CD4-positive, CD25-positive, alpha-beta regulatory T cell (primary cell): ENCODE measurements around the gene PPP1R14D. TPM values are rescaled to one million over a fixed set of nuclear protein-coding genes. Genes with fewer than 3 reads are reported as not detected.

Source experiments
- ATAC-seq, 2 donors: fragments of 150-1000 bp; cut with Tn5 transposase; one replicate each; pipeline ENCODE4 v1.10.0; 2021; ENCODE audit warnings: low read depth in 2 of 2, moderate number of reproducible peaks in 2 of 2, moderate library complexity in 1 of 2
- DNase-seq, 3 donors: peaks; one replicate each; pipeline versions ENCODE4 v3.0.0 to v3.0.0-alpha.2; 2012 to 2022; ENCODE audit warnings: mixed read lengths in 1 of 3
- H3K27ac ChIP-seq: one replicate; pipeline ENCODE4 v1.7.0; 2013; ENCODE audit warnings: mild to moderate bottlenecking, low read length; ENCODE audit not compliant: insufficient read depth, poor library complexity, severe bottlenecking
- H3K27me3 ChIP-seq: one replicate; pipeline ENCODE4 v1.7.0; 2013; ENCODE audit warnings: low read length; ENCODE audit not compliant: control insufficient read depth, insufficient read depth
- H3K36me3 ChIP-seq: one replicate; pipeline ENCODE4 v1.7.0; 2013; ENCODE audit warnings: mild to moderate bottlenecking, low read length, moderate library complexity; ENCODE audit not compliant: control insufficient read depth, insufficient read depth
- H3K4me1 ChIP-seq: 2 replicates; pipeline ENCODE4 v1.7.0; 2013; ENCODE audit warnings: mild to moderate bottlenecking, low read length; ENCODE audit not compliant: insufficient read depth, control insufficient read depth, poor library complexity, severe bottlenecking
- H3K4me3 ChIP-seq: one replicate; pipeline ENCODE4 v1.7.0; 2013; ENCODE audit warnings: low read depth, mild to moderate bottlenecking, low read length, moderate library complexity
- H3K9me3 ChIP-seq, 2 experiments: 1 replicate in 1 of 2; 2 replicates in 1 of 2; pipeline ENCODE4 v1.7.0; 2013; ENCODE audit warnings: low read length in 2 of 2, mild to moderate bottlenecking in 1 of 2, moderate library complexity in 1 of 2; ENCODE audit not compliant: control insufficient read depth in 2 of 2
- H3K27ac Mint-ChIP-seq, 3 donors: one replicate each; pipeline ENCODE4 v1.8.0; 2020 to 2022; ENCODE audit warnings: mild to moderate bottlenecking in 3 of 3, mixed read lengths in 3 of 3, moderate library complexity in 2 of 3
- H3K27me3 Mint-ChIP-seq: one replicate; pipeline ENCODE4 v1.8.0; 2022; ENCODE audit warnings: mild to moderate bottlenecking, mixed read lengths
- H3K36me3 Mint-ChIP-seq: one replicate; pipeline ENCODE4 v1.8.0; 2020; ENCODE audit warnings: mixed read lengths
- H3K4me1 Mint-ChIP-seq, 4 donors: one replicate each; pipeline ENCODE4 v1.8.0; 2020 to 2022; ENCODE audit warnings: mixed read lengths in 4 of 4, mild to moderate bottlenecking in 1 of 4
- H3K4me3 Mint-ChIP-seq, 4 donors: one replicate each; pipeline ENCODE4 v1.8.0; 2020 to 2022; ENCODE audit warnings: mild to moderate bottlenecking in 4 of 4, mixed read lengths in 4 of 4, moderate library complexity in 3 of 4
- H3K9me3 Mint-ChIP-seq, 7 donors: one replicate each; pipeline ENCODE4 v1.8.0; 2020 to 2022; ENCODE audit warnings: mixed read lengths in 7 of 7, mild to moderate bottlenecking in 3 of 7, moderate library complexity in 2 of 7
- polyA plus RNA-seq, 4 donors: library from polyadenylated mRNA; unstranded; fragments of 300-500 nt; fragmentation: Illumina TruSeq; gene quantifications; one replicate each; pipeline ENCODE4 v1.2.3, GENCODE V29; 2021
- total RNA-seq: library from RNA; stranded (reverse); gene quantifications from one replicate; pipeline ENCODE4 v1.2.3, GENCODE V29; 2022

Gene PPP1R14D
- total and polyA plus RNA-seq, 5 donors from 2014 or later, result not detected

DNA sequence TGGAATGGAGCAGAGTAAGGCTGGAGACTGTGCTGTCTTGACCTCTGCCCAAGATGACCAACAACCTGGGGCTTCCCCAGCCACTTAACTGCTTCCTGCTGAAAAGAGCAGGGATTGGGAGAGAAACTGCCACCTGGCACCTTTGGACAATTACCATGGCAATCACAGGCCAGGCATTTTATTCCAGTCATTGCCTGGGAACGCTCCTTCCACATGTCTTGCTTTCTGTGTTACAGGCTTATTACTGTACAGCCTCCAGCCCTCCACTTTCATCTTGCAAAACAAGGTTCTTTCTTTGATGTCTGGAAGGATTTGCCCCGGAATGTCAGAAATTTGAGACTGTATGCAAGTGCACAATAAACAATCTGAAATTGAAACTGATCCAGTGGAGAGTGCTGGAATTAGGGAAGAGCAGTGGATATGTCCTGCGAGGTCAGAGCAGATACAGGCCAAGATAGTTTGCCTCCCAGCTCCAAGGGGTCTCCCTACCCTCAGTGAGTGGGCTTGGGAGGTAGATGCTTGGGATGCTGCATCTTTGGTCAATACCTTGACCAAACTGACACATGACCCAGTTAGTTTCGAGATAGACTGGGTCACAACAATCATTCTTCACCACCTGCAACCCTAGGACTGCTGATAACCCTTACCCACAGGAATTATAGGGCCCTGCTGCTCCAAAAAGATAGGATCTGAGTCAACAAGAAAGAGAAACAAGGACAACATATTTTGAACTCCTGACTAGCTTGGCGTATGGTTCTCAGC, 2.7 kb downstream of the PPP1R14D start:
- DNase-seq (no peak), ATAC-seq (no peak)
- Mint-ChIP-seq H3K4me3 (no peak overlapping the region), H3K9me3 (peaks cover 0 to 1% (median 0%) of the 10 kb centered on the region in 7 donors), H3K27ac (no peak overlapping the region), H3K4me1 (no peaks in the 10 kb centered on the region), H3K27me3 (peaks cover 26% of the 10 kb centered on the region), H3K36me3 (no peaks in the 10 kb centered on the region)
- Histone ChIP-seq H3K9me3 (no peaks in the 10 kb centered on the region), H3K36me3 (no peaks in the 10 kb centered on the region), H3K4me3 (no peak overlapping the region), H3K4me1 (no peaks in the 10 kb centered on the region), H3K27me3 (peaks cover 9% of the 10 kb centered on the region), H3K27ac (no peak overlapping the region)

DNA sequence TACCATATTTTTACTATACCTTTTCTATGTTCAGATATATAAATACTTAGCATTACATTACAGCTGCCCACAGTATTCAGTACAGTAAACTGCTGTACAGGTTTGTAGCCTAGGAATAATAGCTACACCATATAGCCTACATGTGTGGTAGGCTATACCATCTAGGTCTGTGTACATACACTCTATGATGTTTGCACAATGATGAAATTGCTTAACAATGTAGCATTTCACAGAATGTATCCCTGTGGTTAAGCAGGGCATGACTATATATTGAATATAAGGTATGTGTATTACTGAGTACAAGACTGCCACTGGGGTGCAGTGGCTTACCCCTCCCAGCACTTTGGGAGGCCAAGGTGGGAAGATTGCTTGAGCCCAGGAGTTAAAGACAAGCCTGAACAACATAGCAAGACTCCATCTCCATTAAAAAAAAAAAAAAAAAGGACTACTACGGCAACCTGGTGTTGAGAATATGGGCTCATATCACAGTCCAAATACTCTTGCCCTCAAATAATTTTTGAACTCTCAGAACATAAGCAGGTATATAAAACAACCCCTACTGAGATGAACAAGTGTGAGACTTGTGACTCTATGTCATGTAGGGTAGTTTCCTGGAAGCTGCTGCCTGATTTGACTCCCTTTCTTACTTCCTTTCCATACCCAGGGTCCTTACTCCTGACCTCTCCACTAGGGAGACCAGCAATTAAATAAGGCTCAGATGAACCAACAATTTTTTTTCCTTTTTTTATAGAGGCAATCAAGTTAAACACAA, 4.8 kb downstream of the PPP1R14D start:
- no peak overlapping the region for H3K4me3 ChIP-seq
- Mint-ChIP-seq H3K4me1 (no peaks in the 10 kb centered on the region), H3K4me3 (no peak overlapping the region), H3K9me3 (peaks cover 0 to 1% (median 0%) of the 10 kb centered on the region in 7 donors), H3K27me3 (peaks cover 26% of the 10 kb centered on the region), H3K36me3 (no peaks in the 10 kb centered on the region), H3K27ac (peak overlapping the region in 1 of 3 donors; percentile 35)
- H3K27me3 ChIP-seq, result peaks cover 9% of the 10 kb centered on the region
- H3K27ac ChIP-seq, result no peak overlapping the region
- no peak for ATAC-seq
- no peaks in the 10 kb centered on the region for H3K36me3 ChIP-seq
- DNase-seq, result no peak
- H3K4me1 ChIP-seq, result no peaks in the 10 kb centered on the region
- no peaks in the 10 kb centered on the region for H3K9me3 ChIP-seq

DNA sequence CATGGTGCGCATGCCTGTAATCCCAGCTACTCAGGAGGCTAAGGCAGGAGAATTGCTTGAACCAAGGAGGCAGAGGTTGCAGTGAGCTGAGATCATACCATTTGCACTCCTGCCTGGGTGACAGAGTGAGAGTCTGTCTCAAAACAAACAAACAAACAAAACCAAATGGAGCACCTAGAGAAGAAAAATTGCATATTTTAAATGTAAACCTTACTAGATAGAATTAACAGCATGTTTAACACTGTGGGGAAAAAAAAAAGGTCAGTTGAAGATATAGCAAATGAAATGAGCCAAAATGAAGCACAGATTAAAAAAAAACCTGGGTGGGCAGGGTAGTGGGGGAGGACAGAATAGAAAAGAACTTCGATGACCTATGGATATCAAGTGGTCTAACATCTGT, 7.3 kb downstream of the PPP1R14D start:
- Histone ChIP-seq H3K27me3 (peaks cover 7% of the 10 kb centered on the region), H3K36me3 (no peaks in the 10 kb centered on the region), H3K9me3 (no peaks in the 10 kb centered on the region), H3K4me1 (no peaks in the 10 kb centered on the region), H3K4me3 (no peak overlapping the region), H3K27ac (no peak overlapping the region)
- peaks cover 0 to 1% (median 0%) of the 10 kb centered on the region in 7 donors for H3K9me3 Mint-ChIP-seq
- H3K27ac Mint-ChIP-seq, result no peak overlapping the region
- peaks cover 32% of the 10 kb centered on the region for H3K27me3 Mint-ChIP-seq
- no peaks in the 10 kb centered on the region for H3K36me3 Mint-ChIP-seq
- H3K4me3 Mint-ChIP-seq, result no peak overlapping the region
- no peak for DNase-seq
- no peaks in the 10 kb centered on the region for H3K4me1 Mint-ChIP-seq
- ATAC-seq, result no peak

DNA sequence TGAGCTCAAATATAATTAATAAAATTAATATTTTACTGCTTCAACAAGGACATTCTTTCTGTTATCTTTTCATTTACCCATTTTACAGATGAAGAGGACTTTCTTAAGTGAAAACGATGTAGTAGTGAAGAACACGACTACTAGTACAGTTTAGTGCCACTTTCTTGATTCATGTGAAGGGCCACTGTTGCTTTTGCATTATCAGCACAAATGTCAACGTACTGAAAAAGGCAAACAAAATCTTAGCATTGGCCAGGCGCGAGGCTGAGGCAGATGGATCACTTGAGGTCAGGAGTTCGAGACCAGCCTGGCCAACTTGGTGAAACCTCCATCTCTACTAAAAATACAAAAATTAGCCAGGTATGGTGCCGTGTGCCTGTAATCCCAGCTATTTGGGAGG, 9.5 kb downstream of the PPP1R14D start:
- Mint-ChIP-seq H3K36me3 (peaks cover 13% of the 10 kb centered on the region), H3K27me3 (peaks cover 16% of the 10 kb centered on the region), H3K4me1 (no peaks in the 10 kb centered on the region), H3K4me3 (no peak overlapping the region), H3K27ac (no peak overlapping the region), H3K9me3 (peaks cover 0 to 1% (median 0%) of the 10 kb centered on the region in 7 donors)
- ATAC-seq, result no peak
- Histone ChIP-seq H3K4me1 (no peaks in the 10 kb centered on the region), H3K9me3 (no peaks in the 10 kb centered on the region), H3K27me3 (peaks cover 6% of the 10 kb centered on the region), H3K4me3 (no peak overlapping the region), H3K27ac (no peak overlapping the region), H3K36me3 (peaks cover 8% of the 10 kb centered on the region)
- DNase-seq, result no peak

DNA sequence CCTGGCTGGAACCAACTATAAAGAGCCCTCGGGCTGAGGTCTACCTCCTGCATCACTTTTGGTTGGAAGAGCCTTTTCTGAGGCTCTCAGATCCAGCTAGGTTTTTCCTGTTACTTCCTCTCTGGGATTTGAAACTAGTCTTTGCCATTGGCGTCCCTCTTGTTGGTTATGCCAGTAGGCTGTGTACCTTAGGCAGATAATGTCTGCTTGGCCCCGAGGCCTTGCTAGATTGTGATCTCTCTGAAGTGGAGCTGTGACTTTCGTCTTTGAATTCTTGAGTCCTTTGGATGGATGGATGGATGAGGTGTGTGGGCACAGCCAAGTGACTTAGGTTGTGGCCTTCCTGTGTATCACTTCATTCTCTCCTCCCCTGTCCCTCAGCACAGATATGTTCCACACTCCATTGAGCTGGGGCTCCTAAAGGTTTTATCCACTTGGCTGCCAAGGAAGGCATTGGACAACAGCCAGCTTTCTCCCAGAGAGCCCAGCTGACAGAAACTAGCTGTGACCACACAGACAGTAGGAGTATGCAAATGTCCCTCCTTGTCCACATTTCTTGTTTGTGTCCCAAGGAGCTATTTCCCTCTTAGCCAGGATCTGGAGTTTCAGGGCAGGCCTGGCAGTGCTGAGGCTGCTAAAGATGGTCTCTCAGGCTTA, 13.3 kb downstream of the PPP1R14D start:
- no peak overlapping the region for H3K4me3 ChIP-seq
- no peaks in the 10 kb centered on the region for H3K27me3 ChIP-seq
- peaks cover 6% of the 10 kb centered on the region for H3K27me3 Mint-ChIP-seq
- peak overlapping the region in 1 of 3 donors; percentile 15 for H3K27ac Mint-ChIP-seq
- peaks cover 0 to 2% (median 0%) of the 10 kb centered on the region in 4 donors for H3K4me1 Mint-ChIP-seq
- H3K36me3 Mint-ChIP-seq, result peaks cover 34% of the 10 kb centered on the region
- no peak overlapping the region for H3K27ac ChIP-seq
- no peaks in the 10 kb centered on the region for H3K4me1 ChIP-seq
- H3K36me3 ChIP-seq, result peaks cover 18% of the 10 kb centered on the region
- no peak overlapping the region for H3K4me3 Mint-ChIP-seq
- H3K9me3 ChIP-seq, result no peaks in the 10 kb centered on the region
- DNase-seq, result no peak
- no peaks in the 10 kb centered on the region for H3K9me3 Mint-ChIP-seq
- ATAC-seq, result no peak

DNA sequence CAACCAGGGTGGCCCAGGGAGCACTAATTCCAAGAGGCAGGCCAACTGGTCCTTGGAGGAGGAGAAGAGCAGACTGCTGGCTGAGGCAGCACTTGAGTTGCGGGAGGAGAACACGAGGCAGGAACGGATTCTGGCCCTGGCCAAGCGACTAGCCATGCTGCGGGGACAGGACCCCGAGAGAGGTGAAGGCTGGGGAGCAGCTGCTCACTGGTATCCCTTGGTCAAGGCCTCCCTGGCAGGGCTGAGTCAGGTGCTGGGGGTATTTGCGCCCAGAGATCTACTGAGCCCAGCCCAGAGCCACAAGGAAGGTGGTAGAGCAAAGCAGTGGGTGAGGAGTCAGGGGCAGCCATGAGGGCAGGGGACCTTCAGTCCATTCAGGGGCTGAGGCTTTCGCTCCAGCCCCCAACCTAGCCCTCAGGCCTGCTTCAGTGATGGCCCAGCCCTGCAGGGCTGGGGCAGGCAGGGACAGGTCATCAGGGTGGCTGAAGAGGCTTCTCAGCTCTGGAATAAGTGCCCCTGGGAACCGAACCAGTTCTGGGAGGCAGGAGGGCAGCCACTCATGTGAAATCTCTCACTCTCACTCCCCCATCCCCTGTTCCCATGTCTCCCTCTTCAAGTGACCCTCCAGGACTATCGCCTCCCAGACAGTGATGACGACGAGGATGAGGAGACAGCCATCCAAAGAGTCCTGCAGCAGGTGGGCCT, 15.6 kb downstream of the PPP1R14D start:
- H3K27me3 ChIP-seq, result no peaks in the 10 kb centered on the region
- Mint-ChIP-seq H3K9me3 (no peaks in the 10 kb centered on the region), H3K36me3 (peaks cover 34% of the 10 kb centered on the region), H3K27ac (peak overlapping the region in 1 of 3 donors; percentile 63), H3K27me3 (no peaks in the 10 kb centered on the region), H3K4me3 (no peak overlapping the region), H3K4me1 (peaks cover 0 to 13% (median 10%) of the 10 kb centered on the region in 4 donors)
- no peak for ATAC-seq
- no peak overlapping the region for H3K27ac ChIP-seq
- no peak for DNase-seq
- peaks cover 5% of the 10 kb centered on the region for H3K4me1 ChIP-seq
- H3K4me3 ChIP-seq, result no peak overlapping the region
- peaks cover 22% of the 10 kb centered on the region for H3K36me3 ChIP-seq
- H3K9me3 ChIP-seq, result no peaks in the 10 kb centered on the region

DNA sequence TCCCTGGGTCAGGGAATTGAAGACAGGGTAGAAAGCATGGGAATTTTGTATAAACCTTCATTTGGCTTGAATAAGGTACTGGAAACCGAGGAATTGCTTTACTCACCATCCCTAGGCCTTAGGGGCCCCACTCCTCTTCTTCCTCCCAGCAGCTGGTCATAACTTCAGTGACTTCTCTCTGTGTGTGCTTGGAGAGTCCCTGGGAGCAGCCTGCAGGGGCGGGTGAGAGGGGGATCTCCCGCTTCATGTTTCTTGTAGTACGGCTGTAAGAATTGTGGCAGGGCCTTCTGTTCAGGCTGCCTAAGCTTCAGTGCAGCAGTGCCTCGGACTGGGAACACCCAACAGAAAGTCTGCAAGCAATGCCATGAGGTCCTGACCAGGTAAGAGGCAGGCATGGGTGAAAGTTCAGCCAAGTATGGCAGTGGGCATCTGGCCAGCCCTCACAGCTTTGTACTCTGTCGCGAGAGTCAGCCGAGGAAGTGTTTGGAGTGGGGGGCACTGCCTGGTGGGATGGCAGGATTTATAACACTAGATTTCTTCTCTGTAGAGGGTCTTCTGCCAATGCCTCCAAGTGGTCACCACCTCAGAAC, 19.6 kb downstream of the PPP1R14D start:
- H3K4me3 Mint-ChIP-seq, result peak overlapping the region; percentile 97 to 100 (median 98)
- H3K27me3 Mint-ChIP-seq, result no peaks in the 10 kb centered on the region
- no peaks in the 10 kb centered on the region for H3K9me3 Mint-ChIP-seq
- Histone ChIP-seq H3K27ac (no peak overlapping the region), H3K27me3 (no peaks in the 10 kb centered on the region), H3K9me3 (no peaks in the 10 kb centered on the region), H3K4me1 (peaks cover 16% of the 10 kb centered on the region), H3K36me3 (peaks cover 14% of the 10 kb centered on the region), H3K4me3 (no peak overlapping the region)
- H3K4me1 Mint-ChIP-seq, result peaks cover 5 to 31% (median 19%) of the 10 kb centered on the region in 4 donors
- peaks cover 21% of the 10 kb centered on the region for H3K36me3 Mint-ChIP-seq
- ATAC-seq (no peak), DNase-seq (no peak)
- H3K27ac Mint-ChIP-seq, result no peak overlapping the region
